AG04450 (cell line): ENCODE measurements around the gene ISLR2. TPM values are rescaled to one million over a fixed set of nuclear protein-coding genes. Genes with fewer than 3 reads are reported as not detected.

ENCODE experiments used
- CTCF ChIA-PET: fragments of 300-600, 350-600 bp; formaldehyde crosslinking; extraction: SDS; loops from one replicate; lab custom pipeline; 2022; ENCODE audit warnings: antibody characterized with exemption, inconsistent platforms; lab: Charles Lee
- POLR2A ChIA-PET: fragments of 350-600 bp; formaldehyde crosslinking; extraction: SDS; loops from one replicate; lab custom pipeline; 2021; ENCODE audit warnings: antibody characterized with exemption, inconsistent platforms; lab: Yijun Ruan, JAX
- DNase-seq: peaks from one replicate; pipeline ENCODE4 v3.0.0-alpha.2; 2011; ENCODE audit warnings: low read depth, low spot score
- H3K27ac ChIP-seq: one replicate; pipeline ENCODE4 v1.5.1; 2012; ENCODE audit warnings: low read depth, low read length, control low read depth
- H3K27me3 ChIP-seq: one replicate; pipeline ENCODE4 v1.6.0; 2012; ENCODE audit warnings: low read length; ENCODE audit not compliant: control insufficient read depth, insufficient read depth
- H3K4me3 ChIP-seq: 2 replicates; pipeline ENCODE4 v1.5.1; 2011; ENCODE audit warnings: mild to moderate bottlenecking, low read depth, low read length, control low read depth
- H3K9me3 ChIP-seq: 2 replicates; pipeline ENCODE4 v1.5.1; 2012; ENCODE audit warnings: low read length; ENCODE audit not compliant: control insufficient read depth, insufficient read depth
- polyA plus RNA-seq: library from polyadenylated mRNA; depleted of rRNA; stranded (reverse); fragments of >200 nt; gene quantifications from 2 replicates; pipeline ENCODE4 v1.2.3, GENCODE V29; 2011
- TF ChIP-seq, protein P1 (sequence below): IDR thresholded peaks from 2 replicates; pipeline ENCODE4 v1.5.1; 2011; ENCODE audit warnings: low read depth, low read length, control low read depth, inconsistent platforms

Gene ISLR2
- polyA plus RNA-seq, 1 experiment: not detected

DNA sequence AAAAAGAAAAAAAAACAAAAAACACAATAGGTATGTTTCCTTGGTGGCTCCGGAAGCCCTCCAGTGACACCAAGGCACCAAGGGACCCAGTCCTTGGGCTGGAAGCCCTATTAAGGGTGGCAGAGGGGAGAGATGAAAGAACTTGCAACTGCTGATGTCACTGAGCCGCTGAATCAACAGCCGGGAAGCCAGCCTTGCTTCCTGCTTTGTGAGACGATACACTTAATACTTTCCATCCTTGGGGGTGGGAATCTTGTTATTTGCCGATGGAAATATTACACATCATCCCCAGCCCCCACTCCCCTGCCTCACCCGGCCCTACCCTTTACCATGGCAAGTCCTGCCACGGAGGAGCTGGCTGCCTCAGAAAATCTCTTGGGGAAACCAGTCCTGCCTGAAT, 5.6 kb upstream of the ISLR2 start:
- Histone ChIP-seq H3K27me3 (peaks cover 76% of the 10 kb centered on the region), H3K9me3 (no peaks in the 10 kb centered on the region; the same call in 1 of the 2 replicates), H3K27ac (no peak overlapping the region), H3K4me3 (no peak overlapping the region)
- TF ChIP-seq, protein P1, sequence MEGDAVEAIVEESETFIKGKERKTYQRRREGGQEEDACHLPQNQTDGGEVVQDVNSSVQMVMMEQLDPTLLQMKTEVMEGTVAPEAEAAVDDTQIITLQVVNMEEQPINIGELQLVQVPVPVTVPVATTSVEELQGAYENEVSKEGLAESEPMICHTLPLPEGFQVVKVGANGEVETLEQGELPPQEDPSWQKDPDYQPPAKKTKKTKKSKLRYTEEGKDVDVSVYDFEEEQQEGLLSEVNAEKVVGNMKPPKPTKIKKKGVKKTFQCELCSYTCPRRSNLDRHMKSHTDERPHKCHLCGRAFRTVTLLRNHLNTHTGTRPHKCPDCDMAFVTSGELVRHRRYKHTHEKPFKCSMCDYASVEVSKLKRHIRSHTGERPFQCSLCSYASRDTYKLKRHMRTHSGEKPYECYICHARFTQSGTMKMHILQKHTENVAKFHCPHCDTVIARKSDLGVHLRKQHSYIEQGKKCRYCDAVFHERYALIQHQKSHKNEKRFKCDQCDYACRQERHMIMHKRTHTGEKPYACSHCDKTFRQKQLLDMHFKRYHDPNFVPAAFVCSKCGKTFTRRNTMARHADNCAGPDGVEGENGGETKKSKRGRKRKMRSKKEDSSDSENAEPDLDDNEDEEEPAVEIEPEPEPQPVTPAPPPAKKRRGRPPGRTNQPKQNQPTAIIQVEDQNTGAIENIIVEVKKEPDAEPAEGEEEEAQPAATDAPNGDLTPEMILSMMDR: no peak
- no peak for DNase-seq
- POLR2A ChIA-PET: no interaction called here
- CTCF ChIA-PET: interaction anchor here (2.4 to 4.6 kb wide), 3 partner anchors 71 to 198 kb away, joined by 27 to 43 read pairs (median 36); no protein-coding TSS in a partner anchor

DNA sequence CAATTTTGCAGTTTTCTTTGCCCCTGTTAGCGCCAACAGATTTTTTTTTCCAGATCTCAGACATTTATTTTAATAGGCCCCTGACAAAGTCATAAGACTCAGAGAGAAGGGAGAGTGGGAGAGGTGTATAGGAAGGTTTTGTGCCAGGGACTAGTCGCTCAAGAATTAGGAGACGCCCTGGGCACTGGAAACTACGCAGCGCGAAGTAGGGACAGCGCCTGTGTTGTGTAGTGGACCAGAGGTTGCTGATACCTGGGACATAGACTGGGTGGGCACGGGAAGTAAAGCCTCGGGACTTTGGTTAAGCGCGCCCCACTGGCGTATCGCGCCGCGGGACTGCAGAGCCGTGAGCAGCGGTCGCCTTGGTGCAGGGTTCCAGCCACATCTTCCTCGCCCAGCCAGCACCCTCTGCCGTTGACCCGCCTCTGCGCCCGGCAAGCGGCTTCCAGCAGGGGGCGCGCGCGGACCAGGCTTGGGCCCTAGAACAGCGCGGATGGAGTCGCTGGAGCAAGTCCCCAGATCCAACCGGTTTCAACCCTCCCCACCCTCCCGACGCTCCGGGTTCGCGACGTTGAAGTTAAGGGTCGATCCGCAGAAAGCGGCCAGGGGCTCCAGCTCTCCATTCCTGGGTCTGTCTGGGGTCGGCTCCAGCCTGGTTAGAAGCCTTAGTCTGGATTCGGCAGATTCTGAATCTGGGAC, 3.0 kb upstream of the ISLR2 start:
- TF ChIP-seq, protein P1: peak; percentile 95
- Histone ChIP-seq H3K4me3 (peak overlapping the region; percentile 41), H3K27me3 (peaks cover 87% of the 10 kb centered on the region), H3K9me3 (no peaks in the 10 kb centered on the region; the same call in 1 of the 2 replicates), H3K27ac (no peak overlapping the region)
- POLR2A ChIA-PET: interaction anchor here (0.7 kb wide), 1 partner anchor 554 kb away, joined by 5 read pairs; no protein-coding TSS in a partner anchor
- peak; percentile 55 for DNase-seq
- CTCF ChIA-PET: interaction anchor here (0.6 to 4.6 kb wide), 25 partner anchors 20 to 1885 kb away, joined by 3 to 58 read pairs (median 4); no protein-coding TSS in a partner anchor

DNA sequence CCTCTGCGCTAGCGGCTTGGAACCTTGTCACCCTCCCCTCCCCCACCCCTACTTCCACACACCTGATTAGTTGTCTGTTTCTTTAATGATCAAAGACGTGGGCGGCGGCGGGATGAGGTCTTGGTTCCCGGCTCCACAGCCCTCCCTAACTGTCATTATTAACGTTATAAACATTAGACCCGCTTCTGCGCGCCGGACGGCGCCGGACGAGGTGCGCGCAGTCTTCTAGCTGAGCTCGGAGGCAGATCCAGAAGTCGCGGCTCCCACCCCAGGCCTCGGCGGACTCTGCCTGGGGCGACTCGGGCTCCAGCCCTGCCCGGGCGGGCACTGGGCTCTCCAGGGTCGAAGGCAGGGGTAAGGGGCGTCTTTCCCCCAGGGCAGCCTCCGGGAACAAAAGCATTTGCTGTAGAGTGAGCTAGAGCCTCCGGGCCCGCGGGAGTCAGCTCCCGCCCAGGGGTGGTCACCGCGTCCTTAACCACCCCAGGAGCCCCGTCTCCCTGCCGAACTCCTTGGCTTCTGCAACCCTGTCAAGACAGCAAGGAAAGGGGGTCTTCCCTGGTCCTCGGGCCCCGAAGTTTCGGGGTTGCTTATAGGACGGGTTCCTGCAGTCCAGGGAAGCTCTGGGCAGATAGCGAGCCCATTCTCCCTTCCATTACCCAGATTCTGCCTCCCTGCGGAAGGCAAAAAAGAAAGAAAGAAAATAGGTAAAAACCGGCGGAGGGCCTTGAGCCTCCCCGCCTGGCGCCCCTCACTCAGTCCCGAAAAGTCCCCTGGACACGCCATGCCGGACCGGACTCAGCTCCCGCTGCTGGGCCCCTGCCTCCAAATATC, 2.2 kb upstream of the ISLR2 start:
- Histone ChIP-seq H3K9me3 (peaks cover 7% of the 10 kb centered on the region), H3K27ac (no peak overlapping the region), H3K4me3 (peak overlapping the region; percentile 41), H3K27me3 (peaks cover 87% of the 10 kb centered on the region)
- ChIA-PET CTCF (interaction anchor here (0.6 to 4.6 kb wide), 21 partner anchors 19 to 1885 kb away, joined by 3 to 58 read pairs (median 4); no protein-coding TSS in a partner anchor), POLR2A (interaction anchor here (0.6 to 0.7 kb wide), 2 partner anchors 93 to 555 kb away, joined by 5 to 10 read pairs; no protein-coding TSS in a partner anchor)
- TF ChIP-seq, protein P1: no peak
- no peak for DNase-seq

DNA sequence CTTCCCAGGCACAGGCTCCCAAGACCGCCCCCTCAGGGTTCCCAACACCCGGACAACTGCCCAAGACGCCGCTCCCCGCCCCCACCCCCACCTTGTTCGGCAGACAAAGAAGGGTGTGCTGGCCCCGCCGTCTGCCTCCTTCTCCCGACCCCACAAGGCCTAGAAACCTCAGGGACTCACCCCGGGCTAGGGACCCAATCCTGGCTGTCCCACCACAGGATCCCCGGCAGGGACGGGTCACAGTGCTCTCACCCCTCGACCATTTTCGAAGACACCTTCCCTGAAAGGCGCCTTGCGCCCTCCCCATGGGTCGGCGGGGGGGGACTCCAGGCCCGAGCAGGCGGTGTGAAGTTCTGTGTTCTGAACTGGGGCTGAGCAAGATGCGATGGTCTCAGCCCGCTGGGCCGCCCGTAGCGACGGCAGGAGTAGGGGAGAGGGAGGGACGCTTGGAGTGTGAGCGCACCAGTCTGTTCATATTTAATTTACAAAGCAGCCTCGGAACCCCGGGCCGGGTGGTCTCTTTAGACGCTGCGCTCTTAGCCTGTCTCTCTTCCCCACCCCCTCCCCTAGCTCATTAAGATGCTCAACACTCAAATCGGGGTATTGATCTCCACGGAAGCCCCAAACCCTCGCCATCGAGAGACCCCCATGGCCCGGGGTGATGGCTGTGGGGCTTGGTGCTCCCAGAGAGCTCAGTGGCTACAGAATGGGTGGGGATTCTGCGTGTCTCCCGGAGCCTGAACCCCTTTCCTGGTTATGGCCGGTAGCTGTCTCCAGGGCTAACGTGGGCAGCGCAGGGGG, 1.4 kb upstream of the ISLR2 start:
- Histone ChIP-seq H3K27me3 (peaks cover 88% of the 10 kb centered on the region), H3K9me3 (peaks cover 16% of the 10 kb centered on the region), H3K27ac (no peak overlapping the region), H3K4me3 (no peak overlapping the region)
- CTCF ChIA-PET: interaction anchor here (0.6 to 4.6 kb wide), 7 partner anchors 18 to 193 kb away, joined by 3 to 58 read pairs (median 9); no protein-coding TSS in a partner anchor
- TF ChIP-seq, protein P1: no peak
- no peak for DNase-seq
- POLR2A ChIA-PET: interaction anchor here (0.6 kb wide), 1 partner anchor 92 kb away, joined by 10 read pairs; no protein-coding TSS in a partner anchor
